ENCODE data around the gene HHEX.

DNA sequence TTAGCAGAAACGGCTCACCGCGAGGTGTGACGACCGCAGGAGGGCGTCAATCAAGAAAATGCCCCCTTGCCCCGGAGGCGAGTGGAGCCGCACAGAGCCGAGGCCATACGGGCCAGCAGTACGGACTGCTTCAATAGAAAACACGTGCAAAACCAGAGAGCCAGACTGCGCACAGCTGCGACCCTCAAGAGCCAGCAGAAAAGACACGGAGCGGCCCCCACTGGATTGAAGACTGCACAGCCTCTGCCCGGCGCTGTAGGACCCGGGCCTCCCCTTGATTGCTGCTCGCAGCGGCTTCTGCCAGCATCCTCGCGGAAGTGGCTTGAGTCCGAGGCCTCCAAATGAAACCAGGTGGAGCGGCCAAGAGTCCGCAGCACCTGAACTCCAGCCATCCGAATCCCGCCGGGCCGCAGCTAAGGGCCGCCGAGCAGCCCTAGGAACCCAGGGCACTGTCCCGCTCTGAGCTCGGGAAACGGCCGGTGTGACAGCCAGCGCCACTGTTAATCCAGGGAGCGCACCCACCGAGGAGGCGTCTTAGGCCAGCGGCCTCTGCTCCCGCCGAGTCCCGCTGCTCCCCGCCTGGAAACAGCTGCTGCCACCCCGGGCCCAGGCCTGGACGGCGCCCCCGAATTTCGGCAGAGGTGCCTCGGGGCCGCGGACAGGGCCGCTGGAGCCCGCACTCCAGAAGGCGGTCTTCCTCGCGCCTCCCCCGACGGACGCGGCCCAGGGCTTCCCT, 660 bp upstream of the HHEX start:
- TF ChIP-seq, protein P1, sequence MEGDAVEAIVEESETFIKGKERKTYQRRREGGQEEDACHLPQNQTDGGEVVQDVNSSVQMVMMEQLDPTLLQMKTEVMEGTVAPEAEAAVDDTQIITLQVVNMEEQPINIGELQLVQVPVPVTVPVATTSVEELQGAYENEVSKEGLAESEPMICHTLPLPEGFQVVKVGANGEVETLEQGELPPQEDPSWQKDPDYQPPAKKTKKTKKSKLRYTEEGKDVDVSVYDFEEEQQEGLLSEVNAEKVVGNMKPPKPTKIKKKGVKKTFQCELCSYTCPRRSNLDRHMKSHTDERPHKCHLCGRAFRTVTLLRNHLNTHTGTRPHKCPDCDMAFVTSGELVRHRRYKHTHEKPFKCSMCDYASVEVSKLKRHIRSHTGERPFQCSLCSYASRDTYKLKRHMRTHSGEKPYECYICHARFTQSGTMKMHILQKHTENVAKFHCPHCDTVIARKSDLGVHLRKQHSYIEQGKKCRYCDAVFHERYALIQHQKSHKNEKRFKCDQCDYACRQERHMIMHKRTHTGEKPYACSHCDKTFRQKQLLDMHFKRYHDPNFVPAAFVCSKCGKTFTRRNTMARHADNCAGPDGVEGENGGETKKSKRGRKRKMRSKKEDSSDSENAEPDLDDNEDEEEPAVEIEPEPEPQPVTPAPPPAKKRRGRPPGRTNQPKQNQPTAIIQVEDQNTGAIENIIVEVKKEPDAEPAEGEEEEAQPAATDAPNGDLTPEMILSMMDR (conservative IDR thresholded peaks at IDR 0.05 in 1 of 2, IDR thresholded peaks at IDR 0.05 in 1 of 2; ENCODE audit: extremely low read depth in 1 of 2, insufficient read depth in 1 of 2, low read depth in 1 of 2, low read length in 2 of 2): no peak
- TF ChIP-seq EZH2 (IDR thresholded peaks at IDR 0.05; ENCODE audit: borderline replicate concordance, low read length): no peak

All from mammary epithelial cell (primary cell).